ENCODE data around the gene TSPYL2.

GRCh38 chrX:53048169-53049126 lies 33.7 kb upstream of the TSPYL2 start, which contains the start of gene GPR173:
- TF ChIP-seq CTCF (IDR thresholded peaks at IDR 0.05; ENCODE audit: low read length) (no peak), EZH2 (IDR thresholded peaks at IDR 0.05; ENCODE audit: borderline replicate concordance, low read length) (no peak)
